ENCODE data around the gene PRRC2A. TPM values are rescaled to one million over a fixed set of nuclear protein-coding genes. Genes with fewer than 3 reads are reported as not detected.

Gene PRRC2A
- polyA plus RNA-seq, 1 donor from 2014 or later: 39.9 TPM

DNA sequence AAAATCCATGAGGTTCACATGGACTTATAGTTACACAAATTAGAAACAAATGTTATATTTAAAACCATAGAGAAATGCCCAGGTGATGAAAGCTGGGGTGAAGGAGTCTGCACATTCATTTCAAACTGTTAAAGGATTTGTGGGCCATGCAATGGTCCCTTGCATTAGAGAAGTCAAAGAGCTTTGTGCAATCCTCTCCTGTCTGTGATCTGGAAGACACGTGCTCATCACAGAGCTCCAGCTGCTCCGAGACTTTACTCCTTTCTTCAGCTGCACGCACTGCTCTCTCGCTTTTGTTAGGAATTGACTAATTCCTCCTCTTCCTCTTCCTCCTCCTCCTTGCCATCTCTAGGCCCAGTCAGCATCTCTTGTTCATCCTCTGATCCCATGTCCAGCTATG lies 9.5 kb upstream of the PRRC2A start:
- Histone ChIP-seq H3F3A (ENCODE audit: insufficient read depth, low read length, poor library complexity, severe bottlenecking) (no peaks in the 10 kb centered on the region), H3K9me3 (ENCODE audit: low read length) (no peaks in the 10 kb centered on the region), H3K36me3 (ENCODE audit: insufficient read depth, low read length) (no peaks in the 10 kb centered on the region), H3K4me3 (ENCODE audit: low read length) (no peak overlapping the region), H3K4me2 (ENCODE audit: low read length) (no peak overlapping the region), H3K27ac (ENCODE audit: low read length) (no peak overlapping the region), H3K9ac (ENCODE audit: low read length) (no peak overlapping the region), H3K9me2 (ENCODE audit: insufficient read depth, low read length) (no peaks in the 10 kb centered on the region), H3K27me3 (ENCODE audit: insufficient read depth, low read depth, low read length) (no peaks in the 10 kb centered on the region), H3K79me2 (replicated peaks; ENCODE audit: insufficient read depth, low read length) (no peaks in the 10 kb centered on the region), H4K20me1 (ENCODE audit: insufficient read depth) (no peaks in the 10 kb centered on the region), H2AFZ (ENCODE audit: low read depth, low read length) (no peak overlapping the region)
- TF ChIP-seq, protein P1, sequence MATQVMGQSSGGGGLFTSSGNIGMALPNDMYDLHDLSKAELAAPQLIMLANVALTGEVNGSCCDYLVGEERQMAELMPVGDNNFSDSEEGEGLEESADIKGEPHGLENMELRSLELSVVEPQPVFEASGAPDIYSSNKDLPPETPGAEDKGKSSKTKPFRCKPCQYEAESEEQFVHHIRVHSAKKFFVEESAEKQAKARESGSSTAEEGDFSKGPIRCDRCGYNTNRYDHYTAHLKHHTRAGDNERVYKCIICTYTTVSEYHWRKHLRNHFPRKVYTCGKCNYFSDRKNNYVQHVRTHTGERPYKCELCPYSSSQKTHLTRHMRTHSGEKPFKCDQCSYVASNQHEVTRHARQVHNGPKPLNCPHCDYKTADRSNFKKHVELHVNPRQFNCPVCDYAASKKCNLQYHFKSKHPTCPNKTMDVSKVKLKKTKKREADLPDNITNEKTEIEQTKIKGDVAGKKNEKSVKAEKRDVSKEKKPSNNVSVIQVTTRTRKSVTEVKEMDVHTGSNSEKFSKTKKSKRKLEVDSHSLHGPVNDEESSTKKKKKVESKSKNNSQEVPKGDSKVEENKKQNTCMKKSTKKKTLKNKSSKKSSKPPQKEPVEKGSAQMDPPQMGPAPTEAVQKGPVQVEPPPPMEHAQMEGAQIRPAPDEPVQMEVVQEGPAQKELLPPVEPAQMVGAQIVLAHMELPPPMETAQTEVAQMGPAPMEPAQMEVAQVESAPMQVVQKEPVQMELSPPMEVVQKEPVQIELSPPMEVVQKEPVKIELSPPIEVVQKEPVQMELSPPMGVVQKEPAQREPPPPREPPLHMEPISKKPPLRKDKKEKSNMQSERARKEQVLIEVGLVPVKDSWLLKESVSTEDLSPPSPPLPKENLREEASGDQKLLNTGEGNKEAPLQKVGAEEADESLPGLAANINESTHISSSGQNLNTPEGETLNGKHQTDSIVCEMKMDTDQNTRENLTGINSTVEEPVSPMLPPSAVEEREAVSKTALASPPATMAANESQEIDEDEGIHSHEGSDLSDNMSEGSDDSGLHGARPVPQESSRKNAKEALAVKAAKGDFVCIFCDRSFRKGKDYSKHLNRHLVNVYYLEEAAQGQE (IDR thresholded peaks at IDR 0.05; ENCODE audit: borderline replicate concordance): no peak
- TF ChIP-seq MXI1 (conservative IDR thresholded peaks at IDR 0.05; ENCODE audit: poor library complexity, severe bottlenecking) (no peak), POLR2AphosphoS5 (IDR thresholded peaks at IDR 0.05) (no peak), TAF1 (IDR thresholded peaks at IDR 0.05; ENCODE audit: low read depth) (no peak), EP300 (conservative IDR thresholded peaks at IDR 0.05; ENCODE audit: poor library complexity, severe bottlenecking) (no peak), RAD21 (conservative IDR thresholded peaks at IDR 0.05) (no peak), SMC3 (conservative IDR thresholded peaks at IDR 0.05; ENCODE audit: poor library complexity) (no peak), EZH2 (IDR thresholded peaks at IDR 0.05; ENCODE audit: borderline replicate concordance, insufficient read depth, low read length, poor library complexity, severe bottlenecking) (no peak)
- TF ChIP-seq, protein P2, sequence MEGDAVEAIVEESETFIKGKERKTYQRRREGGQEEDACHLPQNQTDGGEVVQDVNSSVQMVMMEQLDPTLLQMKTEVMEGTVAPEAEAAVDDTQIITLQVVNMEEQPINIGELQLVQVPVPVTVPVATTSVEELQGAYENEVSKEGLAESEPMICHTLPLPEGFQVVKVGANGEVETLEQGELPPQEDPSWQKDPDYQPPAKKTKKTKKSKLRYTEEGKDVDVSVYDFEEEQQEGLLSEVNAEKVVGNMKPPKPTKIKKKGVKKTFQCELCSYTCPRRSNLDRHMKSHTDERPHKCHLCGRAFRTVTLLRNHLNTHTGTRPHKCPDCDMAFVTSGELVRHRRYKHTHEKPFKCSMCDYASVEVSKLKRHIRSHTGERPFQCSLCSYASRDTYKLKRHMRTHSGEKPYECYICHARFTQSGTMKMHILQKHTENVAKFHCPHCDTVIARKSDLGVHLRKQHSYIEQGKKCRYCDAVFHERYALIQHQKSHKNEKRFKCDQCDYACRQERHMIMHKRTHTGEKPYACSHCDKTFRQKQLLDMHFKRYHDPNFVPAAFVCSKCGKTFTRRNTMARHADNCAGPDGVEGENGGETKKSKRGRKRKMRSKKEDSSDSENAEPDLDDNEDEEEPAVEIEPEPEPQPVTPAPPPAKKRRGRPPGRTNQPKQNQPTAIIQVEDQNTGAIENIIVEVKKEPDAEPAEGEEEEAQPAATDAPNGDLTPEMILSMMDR (IDR thresholded peaks at IDR 0.05; ENCODE audit: poor library complexity, severe bottlenecking): no peak

DNA sequence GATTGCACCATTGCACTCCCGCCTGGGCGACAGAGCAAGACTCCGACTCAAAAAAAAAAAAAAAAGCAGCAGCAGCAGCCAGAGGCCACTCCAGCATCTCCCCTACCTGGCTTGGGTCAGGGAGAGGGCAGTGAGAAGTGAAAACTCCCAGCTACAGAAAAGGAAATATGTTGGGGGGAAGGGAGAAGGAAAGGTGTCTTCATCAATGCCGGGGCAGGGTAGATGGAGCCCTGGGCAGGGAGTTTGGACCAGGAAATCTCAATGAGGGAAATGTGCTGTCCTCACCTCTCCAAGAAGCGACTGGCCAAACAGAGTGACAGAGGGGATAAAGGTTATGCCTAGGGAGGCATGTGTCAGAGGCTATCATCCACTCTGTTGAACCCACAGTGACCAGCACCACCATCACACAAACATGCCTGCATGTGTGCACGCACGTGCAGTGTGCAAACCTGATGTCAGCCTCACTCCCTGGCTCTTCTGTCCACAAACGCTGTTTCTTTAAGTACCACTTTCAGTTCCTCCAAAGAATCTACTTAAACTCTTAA lies 6.4 kb upstream of the PRRC2A start:
- Histone ChIP-seq H3K4me3 (ENCODE audit: low read length) (no peak overlapping the region), H3K4me2 (ENCODE audit: low read length) (no peak overlapping the region), H3K27me3 (ENCODE audit: insufficient read depth, low read depth, low read length) (no peaks in the 10 kb centered on the region), H3K36me3 (ENCODE audit: insufficient read depth, low read length) (no peaks in the 10 kb centered on the region), H3F3A (ENCODE audit: insufficient read depth, low read length, poor library complexity, severe bottlenecking) (no peaks in the 10 kb centered on the region), H3K79me2 (replicated peaks; ENCODE audit: insufficient read depth, low read length) (no peaks in the 10 kb centered on the region), H3K27ac (ENCODE audit: low read length) (no peak overlapping the region), H3K9me3 (ENCODE audit: low read length) (no peaks in the 10 kb centered on the region), H4K20me1 (ENCODE audit: insufficient read depth) (no peaks in the 10 kb centered on the region), H2AFZ (ENCODE audit: low read depth, low read length) (no peak overlapping the region), H3K9me2 (ENCODE audit: insufficient read depth, low read length) (no peaks in the 10 kb centered on the region), H3K9ac (ENCODE audit: low read length) (no peak overlapping the region)
- TF ChIP-seq, protein P2 (IDR thresholded peaks at IDR 0.05; ENCODE audit: poor library complexity, severe bottlenecking): no peak
- TF ChIP-seq EP300 (conservative IDR thresholded peaks at IDR 0.05; ENCODE audit: poor library complexity, severe bottlenecking): no peak
- TF ChIP-seq TAF1 (IDR thresholded peaks at IDR 0.05; ENCODE audit: low read depth): no peak
- TF ChIP-seq SMC3 (conservative IDR thresholded peaks at IDR 0.05; ENCODE audit: poor library complexity): no peak
- no peak for TF ChIP-seq POLR2AphosphoS5 (IDR thresholded peaks at IDR 0.05)
- TF ChIP-seq RAD21 (conservative IDR thresholded peaks at IDR 0.05): no peak
- no peak for TF ChIP-seq EZH2 (IDR thresholded peaks at IDR 0.05; ENCODE audit: borderline replicate concordance, insufficient read depth, low read length, poor library complexity, severe bottlenecking)
- TF ChIP-seq MXI1 (conservative IDR thresholded peaks at IDR 0.05; ENCODE audit: poor library complexity, severe bottlenecking): no peak
- TF ChIP-seq, protein P1 (IDR thresholded peaks at IDR 0.05; ENCODE audit: borderline replicate concordance): no peak

All from neural cell (in vitro differentiated cells).